Dendritic cell treated with granulocyte-macrophage colony-stimulating factor and Interleukin-4, amounts not matched to agents 40 ng/mL and 50 ng/mL, for 4 days (primary cell): ENCODE results near the gene POU2F3.

Experiments used
- H3K27ac Mint-ChIP-seq: one replicate; pipeline ENCODE4 v1.8.0; 2022; ENCODE audit warnings: mild to moderate bottlenecking, mixed read lengths
- H3K27me3 Mint-ChIP-seq: one replicate; pipeline ENCODE4 v1.8.0; 2022; ENCODE audit warnings: mild to moderate bottlenecking, mixed read lengths
- H3K36me3 Mint-ChIP-seq: one replicate; pipeline ENCODE4 v1.8.0; 2022; ENCODE audit warnings: low read depth, mixed read lengths
- H3K4me1 Mint-ChIP-seq: one replicate; pipeline ENCODE4 v1.8.0; 2022; ENCODE audit warnings: low read depth, mixed read lengths
- H3K4me3 Mint-ChIP-seq: one replicate; pipeline ENCODE4 v1.8.0; 2022; ENCODE audit warnings: mild to moderate bottlenecking, moderate library complexity, mixed read lengths
- H3K9me3 Mint-ChIP-seq: one replicate; pipeline ENCODE4 v1.8.0; 2022; ENCODE audit warnings: mixed read lengths
- intact Hi-C: fragments of 100-400 bp; cut with micrococcal nuclease; formaldehyde crosslinking; loops from one replicate; pipeline ENCODE4 v1.15.0; 2022

POU2F3 gene

GRCh38 chr11:120339394-120339890 lies 99.5 kb downstream of the POU2F3 start:
- intact Hi-C loops, result no loop called here
- Mint-ChIP-seq H3K27me3 (peaks cover 65% of the 10 kb centered on the region), H3K36me3 (no peaks in the 10 kb centered on the region), H3K27ac (no peak overlapping the region), H3K4me1 (peaks cover 25% of the 10 kb centered on the region), H3K9me3 (no peaks in the 10 kb centered on the region), H3K4me3 (no peak overlapping the region)

GRCh38 chr11:120340529-120340928 lies 100.6 kb downstream of the POU2F3 start:
- intact Hi-C loops, result no loop called here

GRCh38 chr11:120342226-120342625 lies 102.3 kb downstream of the POU2F3 start:
- no peaks in the 10 kb centered on the region for H3K36me3 Mint-ChIP-seq
- no peaks in the 10 kb centered on the region for H3K9me3 Mint-ChIP-seq
- peaks cover 22% of the 10 kb centered on the region for H3K4me1 Mint-ChIP-seq
- peaks cover 80% of the 10 kb centered on the region for H3K27me3 Mint-ChIP-seq
- no peak overlapping the region for H3K4me3 Mint-ChIP-seq
- H3K27ac Mint-ChIP-seq, result no peak overlapping the region
- intact Hi-C loops, result no loop called here

More at GRCh38 chr11:120340529-120340928, 100.6 kb downstream of the POU2F3 start:
- H3K4me3 Mint-ChIP-seq, result no peak overlapping the region
- no peaks in the 10 kb centered on the region for H3K9me3 Mint-ChIP-seq
- H3K4me1 Mint-ChIP-seq, result peaks cover 27% of the 10 kb centered on the region
- peaks cover 71% of the 10 kb centered on the region for H3K27me3 Mint-ChIP-seq
- no peaks in the 10 kb centered on the region for H3K36me3 Mint-ChIP-seq
- no peak overlapping the region for H3K27ac Mint-ChIP-seq

GRCh38 chr11:120342678-120343077 lies 102.7 kb downstream of the POU2F3 start:
- intact Hi-C loops, result no loop called here
- H3K4me1 Mint-ChIP-seq, result peaks cover 17% of the 10 kb centered on the region

GRCh38 chr11:120343429-120343828 lies 103.5 kb downstream of the POU2F3 start:
- intact Hi-C loops, result no loop called here
- H3K9me3 Mint-ChIP-seq, result no peaks in the 10 kb centered on the region
- H3K4me3 Mint-ChIP-seq, result no peak overlapping the region
- no peak overlapping the region for H3K27ac Mint-ChIP-seq
- H3K27me3 Mint-ChIP-seq, result peaks cover 78% of the 10 kb centered on the region
- H3K36me3 Mint-ChIP-seq, result no peaks in the 10 kb centered on the region
- peaks cover 12% of the 10 kb centered on the region for H3K4me1 Mint-ChIP-seq

More at GRCh38 chr11:120342678-120343077, 102.7 kb downstream of the POU2F3 start:
- Mint-ChIP-seq H3K9me3 (no peaks in the 10 kb centered on the region), H3K4me3 (no peak overlapping the region), H3K27ac (no peak overlapping the region), H3K36me3 (no peaks in the 10 kb centered on the region), H3K27me3 (peaks cover 80% of the 10 kb centered on the region)

GRCh38 chr11:120344302-120345004 lies 104.5 kb downstream of the POU2F3 start:
- peaks cover 12% of the 10 kb centered on the region for H3K4me1 Mint-ChIP-seq
- no peak overlapping the region for H3K4me3 Mint-ChIP-seq
- no peaks in the 10 kb centered on the region for H3K36me3 Mint-ChIP-seq
- intact Hi-C loops, result no loop called here
- no peak overlapping the region for H3K27ac Mint-ChIP-seq
- H3K9me3 Mint-ChIP-seq, result no peaks in the 10 kb centered on the region
- peaks cover 77% of the 10 kb centered on the region for H3K27me3 Mint-ChIP-seq

GRCh38 chr11:120346233-120346632 lies 106.3 kb downstream of the POU2F3 start:
- no peak overlapping the region for H3K4me3 Mint-ChIP-seq
- H3K27ac Mint-ChIP-seq, result no peak overlapping the region
- intact Hi-C loops, result no loop called here
- peaks cover 76% of the 10 kb centered on the region for H3K27me3 Mint-ChIP-seq
- no peaks in the 10 kb centered on the region for H3K36me3 Mint-ChIP-seq
- no peaks in the 10 kb centered on the region for H3K9me3 Mint-ChIP-seq
- peaks cover 12% of the 10 kb centered on the region for H3K4me1 Mint-ChIP-seq

GRCh38 chr11:120350637-120351036 lies 110.7 kb downstream of the POU2F3 start:
- Mint-ChIP-seq H3K9me3 (no peaks in the 10 kb centered on the region), H3K4me1 (no peaks in the 10 kb centered on the region), H3K36me3 (no peaks in the 10 kb centered on the region), H3K27me3 (peaks cover 83% of the 10 kb centered on the region), H3K27ac (no peak overlapping the region), H3K4me3 (no peak overlapping the region)
- intact Hi-C loops, result no loop called here

GRCh38 chr11:120352405-120352804 lies 112.5 kb downstream of the POU2F3 start:
- Mint-ChIP-seq H3K36me3 (no peaks in the 10 kb centered on the region), H3K4me1 (no peaks in the 10 kb centered on the region), H3K4me3 (no peak overlapping the region), H3K27ac (no peak overlapping the region), H3K9me3 (no peaks in the 10 kb centered on the region), H3K27me3 (peaks cover 83% of the 10 kb centered on the region)
- intact Hi-C loops, result no loop called here

GRCh38 chr11:120354068-120354467 lies 114.1 kb downstream of the POU2F3 start:
- intact Hi-C loops, result no loop called here
- Mint-ChIP-seq H3K27me3 (peaks cover 86% of the 10 kb centered on the region), H3K9me3 (no peaks in the 10 kb centered on the region), H3K36me3 (no peaks in the 10 kb centered on the region), H3K4me3 (no peak overlapping the region), H3K4me1 (no peaks in the 10 kb centered on the region), H3K27ac (no peak overlapping the region)

- Mint-ChIP-seq H3K36me3 (no peaks in the 10 kb centered on the region), H3K4me3 (no peak overlapping the region), H3K9me3 (no peaks in the 10 kb centered on the region), H3K27me3 (peaks cover 85% of the 10 kb centered on the region), H3K27ac (no peak overlapping the region), H3K4me1 (no peaks in the 10 kb centered on the region)
- intact Hi-C loops, result no loop called here
Measured at GRCh38 chr11:120354779-120355178, 114.8 kb downstream of the POU2F3 start.

GRCh38 chr11:120357620-120358019 lies 117.7 kb downstream of the POU2F3 start:
- Mint-ChIP-seq H3K4me3 (no peak overlapping the region), H3K9me3 (no peaks in the 10 kb centered on the region), H3K36me3 (no peaks in the 10 kb centered on the region), H3K27me3 (peaks cover 77% of the 10 kb centered on the region), H3K4me1 (no peaks in the 10 kb centered on the region), H3K27ac (no peak overlapping the region)
- intact Hi-C loops, result no loop called here

- intact Hi-C loops, result no loop called here
- Mint-ChIP-seq H3K27me3 (peaks cover 75% of the 10 kb centered on the region), H3K4me1 (no peaks in the 10 kb centered on the region), H3K4me3 (no peak overlapping the region), H3K27ac (no peak overlapping the region), H3K36me3 (no peaks in the 10 kb centered on the region), H3K9me3 (no peaks in the 10 kb centered on the region)
Measured at GRCh38 chr11:120358729-120359128, 118.8 kb downstream of the POU2F3 start.

GRCh38 chr11:120363436-120363835 lies 123.5 kb downstream of the POU2F3 start:
- Mint-ChIP-seq H3K9me3 (no peaks in the 10 kb centered on the region), H3K4me3 (no peak overlapping the region), H3K27ac (no peak overlapping the region), H3K36me3 (no peaks in the 10 kb centered on the region), H3K4me1 (no peaks in the 10 kb centered on the region), H3K27me3 (peaks cover 72% of the 10 kb centered on the region)
- intact Hi-C loops, result no loop called here

GRCh38 chr11:120365512-120365911 lies 125.6 kb downstream of the POU2F3 start:
- no peaks in the 10 kb centered on the region for H3K36me3 Mint-ChIP-seq
- no peak overlapping the region for H3K4me3 Mint-ChIP-seq
- intact Hi-C loops, result no loop called here
- H3K27me3 Mint-ChIP-seq, result peaks cover 65% of the 10 kb centered on the region
- no peak overlapping the region for H3K27ac Mint-ChIP-seq
- H3K9me3 Mint-ChIP-seq, result no peaks in the 10 kb centered on the region
- no peaks in the 10 kb centered on the region for H3K4me1 Mint-ChIP-seq
